ENCODE results near the gene PPP4C. TPM values are rescaled to one million over a fixed set of nuclear protein-coding genes. Genes with fewer than 3 reads are reported as not detected.

The PPP4C gene
- total RNA-seq, 4 donors from 2014 or later = 49.8 to 59.1 (median 56.3) TPM

GRCh38 chr16:30091474-30092372 is 15.9 kb downstream of the PPP4C start, which contains the start of gene TBX6:
TBX6 (minus strand) TSS chr16:30091924; CDS start chr16:30091193, 731 bp downstream.
- peak in 2 of 3 donors; percentile 37 to 73 for TF ChIP-seq CTCF (IDR thresholded peaks at IDR 0.05)
- ATAC-seq (ENCODE audit: low FRiP score) (peak; percentile 89), DNase-seq (ENCODE audit: low spot score) (peak; percentile 77)

- ATAC-seq (ENCODE audit: low FRiP score) (peak; percentile 27), DNase-seq (ENCODE audit: low spot score) (no peak)
- TF ChIP-seq CTCF (IDR thresholded peaks at IDR 0.05) = peak in 1 of 3 donors; percentile 19
These were observed 16.7 kb downstream of the PPP4C start for GRCh38 chr16:30092373-30093010.

- no peak for ATAC-seq (ENCODE audit: low FRiP score)
- TF ChIP-seq CTCF (IDR thresholded peaks at IDR 0.05) = no peak
- DNase-seq (ENCODE audit: low spot score) = no peak
These were observed 18.9 kb downstream of the PPP4C start for GRCh38 chr16:30094541-30095165.

DNA sequence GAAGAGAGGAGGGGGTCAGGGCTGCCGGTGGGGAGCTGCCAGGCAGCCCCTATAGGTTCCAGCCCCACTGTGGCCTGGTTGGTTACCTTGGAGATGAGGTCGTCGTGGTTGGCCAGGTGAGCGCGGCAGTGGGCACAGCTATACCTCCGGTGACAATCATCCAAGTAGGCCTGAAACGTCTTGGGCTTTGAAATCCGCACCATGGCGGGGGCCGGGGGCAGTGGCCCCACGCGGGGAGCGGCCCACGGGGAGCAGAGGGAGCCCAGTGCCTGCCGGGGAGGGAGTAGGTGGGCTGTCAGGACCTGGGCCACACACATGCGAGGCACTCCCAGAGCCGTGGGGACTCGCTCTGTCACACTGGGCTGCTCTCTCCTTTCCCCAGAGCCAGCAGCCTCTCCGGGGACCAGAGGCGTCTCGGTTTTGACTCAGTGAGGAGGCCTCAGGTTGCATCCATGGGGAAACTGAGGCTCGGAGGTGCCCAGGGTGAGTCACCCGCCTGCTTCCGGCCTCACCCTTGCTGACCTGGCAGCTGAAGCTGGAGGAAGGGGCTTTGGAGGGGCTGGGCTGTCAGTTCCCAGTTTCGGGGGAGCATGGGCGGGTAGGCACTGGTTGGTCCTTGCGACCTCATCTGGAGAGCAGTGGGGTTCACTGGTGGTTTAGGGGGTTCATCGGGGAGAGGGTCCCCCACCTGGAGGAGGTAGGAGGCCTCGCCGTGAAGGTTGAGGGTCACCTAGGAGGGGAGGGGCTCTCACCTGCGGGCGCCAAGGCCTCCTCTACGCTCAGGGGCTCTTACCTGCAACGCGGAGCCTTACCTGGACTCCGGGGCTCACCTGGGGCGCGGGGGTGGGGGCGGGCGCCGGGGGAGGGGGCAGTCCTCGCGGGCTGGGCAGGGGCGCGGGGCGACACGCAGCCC is 19.6 kb downstream of the PPP4C start:
- ATAC-seq (ENCODE audit: low FRiP score) (no peak), DNase-seq (ENCODE audit: low spot score) (no peak)
- no peak for TF ChIP-seq CTCF (IDR thresholded peaks at IDR 0.05)

DNA sequence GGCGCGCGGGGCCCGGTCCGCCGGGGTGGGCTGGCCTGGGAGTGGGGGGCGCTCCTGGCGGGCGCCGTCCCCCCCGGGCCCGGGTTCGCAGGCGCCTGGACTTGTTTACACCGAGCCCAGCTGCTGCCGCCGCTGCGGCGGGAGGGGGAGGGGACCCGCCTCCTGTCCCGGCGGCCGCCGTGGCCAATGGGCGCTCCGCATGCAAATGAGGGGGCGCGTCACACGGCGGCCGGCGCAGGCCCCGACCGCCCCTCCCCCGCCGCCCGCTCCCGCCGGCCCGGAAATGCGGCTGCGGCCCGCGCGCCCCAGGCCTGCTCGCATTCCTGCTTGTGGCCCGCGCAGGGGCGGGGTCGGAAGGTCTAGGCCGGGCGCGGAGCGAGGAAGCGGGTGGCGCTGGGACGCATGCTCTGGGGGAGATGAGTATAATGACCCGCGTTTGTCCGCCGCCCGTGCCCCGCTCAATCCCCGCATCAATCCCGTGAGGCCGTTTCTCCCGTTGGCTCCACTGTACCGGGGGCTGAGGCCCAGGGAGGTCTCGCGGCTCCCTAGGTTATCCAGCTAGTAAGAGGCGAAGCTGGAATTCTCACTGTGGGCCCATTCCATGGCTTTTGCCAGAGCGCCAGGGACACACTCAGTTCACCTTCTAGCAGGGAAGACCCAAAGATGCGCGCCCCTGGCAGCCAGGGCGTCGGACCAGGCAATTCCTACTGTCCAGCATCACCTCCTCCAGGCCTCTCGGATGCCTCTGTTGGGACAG is 20.5 kb downstream of the PPP4C start, which contains the start of gene YPEL3:
TSS of gene YPEL3 (minus strand) at position 109 of the 757 bp plus-strand sequence. CDS start 731 bp downstream, outside the sequence.
- DNase-seq (ENCODE audit: low spot score) (peak; percentile 58), ATAC-seq (ENCODE audit: low FRiP score) (peak; percentile 83)
- TF ChIP-seq CTCF (IDR thresholded peaks at IDR 0.05) = no peak
